K562 (cell line): ENCODE data around the gene AKT2. TPM values are rescaled to one million over a fixed set of nuclear protein-coding genes. Genes with fewer than 3 reads are reported as not detected.

Source experiments
- CBX3 ChIP-seq, 2 experiments: IDR thresholded peaks; 1 replicate in 1 of 2; 2 replicates in 1 of 2; pipeline ENCODE4 v1.6.1; 2012; ENCODE audit warnings: inconsistent platforms in 2 of 2, low read length in 2 of 2, borderline replicate concordance in 1 of 2, control low read depth in 1 of 2
- COPS2 ChIP-seq: fragments of 450-650 bp; conservative IDR thresholded peaks from 2 replicates; pipeline ENCODE4 v1.6.1; 2016; ENCODE audit warnings: mild to moderate bottlenecking, moderate library complexity
- JUNB ChIP-seq: fragments of 450-650 bp; formaldehyde crosslinking; conservative IDR thresholded peaks from 2 replicates; pipeline ENCODE4 v1.4.0; 2020; ENCODE audit warnings: mild to moderate bottlenecking
- MYBL2 ChIP-seq, 2 experiments: fragments of 450-650 bp in 1 of 2; sonication (generic) in 1 of 2; formaldehyde crosslinking in 1 of 2; IDR thresholded peaks; 2 replicates each; pipeline versions ENCODE4 v1.6.1 to v1.8.1; 2017 to 2022; ENCODE audit warnings: borderline replicate concordance in 1 of 2, inconsistent platforms in 1 of 2, low read depth in 1 of 2, mild to moderate bottlenecking in 1 of 2, missing genetic modification reagents in 1 of 2, moderate library complexity in 1 of 2
- PHB ChIP-seq: fragments of 250-450 bp; sonication (Bioruptor Pico); IDR thresholded peaks from 2 replicates; pipeline ENCODE4 v1.5.0; 2021
- SETDB1 ChIP-seq: IDR thresholded peaks from one replicate; pipeline ENCODE4 v1.6.1; 2012; ENCODE audit warnings: low read length, control low read depth, inconsistent platforms
- SMARCB1 ChIP-seq: IDR thresholded peaks from 2 replicates; pipeline ENCODE4 v1.6.1; 2011; ENCODE audit warnings: improper control_type of control experiment, low read depth; ENCODE audit not compliant: insufficient read length
- TGIF2 ChIP-seq: sonication (generic); formaldehyde crosslinking; IDR thresholded peaks from 2 replicates; pipeline ENCODE4 v1.8.1; 2022; ENCODE audit warnings: mild to moderate bottlenecking, missing genetic modification reagents, moderate library complexity
- TOE1 ChIP-seq, 2 experiments: fragments of 450-650 bp in 1 of 2; sonication (generic) in 1 of 2; formaldehyde crosslinking in 1 of 2; IDR thresholded peaks; 2 replicates each; pipeline versions ENCODE4 v1.7.1 to v1.8.0; 2016 to 2022; ENCODE audit warnings: borderline replicate concordance in 2 of 2, mild to moderate bottlenecking in 2 of 2, antibody characterized with exemption in 1 of 2, inconsistent platforms in 1 of 2, low read depth in 1 of 2, missing genetic modification reagents in 1 of 2, moderate library complexity in 1 of 2
- ZNF584 ChIP-seq: fragments of 200-800 bp; sonication (Bioruptor generic); IDR thresholded peaks from 2 replicates; pipeline ENCODE4 v1.6.1; 2016; ENCODE audit warnings: low read depth, mild to moderate bottlenecking, missing genetic modification characterization, missing compliant biosample characterization
- ZNF764 ChIP-seq: fragments of 250-450 bp; sonication (Bioruptor Pico); IDR thresholded peaks from 2 replicates; pipeline ENCODE4 v1.4.0; 2020; ENCODE audit warnings: low read depth, mild to moderate bottlenecking, moderate library complexity
- polyA plus RNA-seq, 8 experiments: library from polyadenylated mRNA; depleted of rRNA in 4 of 8; stranded (reverse) in 5 of 8; unstranded in 3 of 8; fragments of >200 nt; fragmentation: Nextera tagmentation in 2 of 8; fragmentation: Illumina TruSeq in 1 of 8; extraction: Ambion mirVana in 2 of 8; extraction: Trizol in 1 of 8; gene quantifications; 2 replicates each; pipeline versions ENCODE4 v1.2.1 to v1.2.3, GENCODE V29; 2011 to 2014; ENCODE audit warnings: inconsistent platforms in 1 of 8, missing spikeins in 1 of 8
- total RNA-seq, 7 experiments: library from RNA; depleted of rRNA in 6 of 7; stranded (reverse); fragments of >200 nt in 6 of 7; fragmentation: Illumina TruSeq in 2 of 7; extraction: Trizol in 2 of 7; gene quantifications; 2 replicates each; pipeline versions ENCODE4 v1.2.1 to v1.2.3, GENCODE V29; 2011 to 2021; ENCODE audit warnings: low replicate concordance in 1 of 7
- TF ChIP-seq, protein P1 (sequence below): fragments of 250-450 bp; sonication (Bioruptor Pico); IDR thresholded peaks from 2 replicates; pipeline ENCODE4 v1.5.0; 2022; ENCODE audit warnings: mild to moderate bottlenecking
- TF ChIP-seq, protein P2 (sequence below): fragments of 450-650 bp; formaldehyde crosslinking; IDR thresholded peaks from 2 replicates; pipeline ENCODE4 v1.4.0; 2020; ENCODE audit warnings: mild to moderate bottlenecking
- TF ChIP-seq, protein P3 (sequence below), 2 experiments: fragments of 450-650 bp; IDR thresholded peaks; 2 replicates each; pipeline ENCODE4 v1.6.1; 2018; ENCODE audit warnings: mild to moderate bottlenecking in 2 of 2, low read depth in 1 of 2; ENCODE audit not compliant: partially characterized antibody in 2 of 2
- TF ChIP-seq, protein P4 (sequence below): IDR thresholded peaks from 2 replicates; pipeline ENCODE4 v1.6.1; 2014; ENCODE audit warnings: antibody characterized with exemption

AKT2 gene
- total and polyA plus RNA-seq, 9 of the 15 experiments (the other 6 are each of a cell fraction or from before 2014, with no cell fraction given): 1.1 to 132 (median 67.7) TPM

DNA sequence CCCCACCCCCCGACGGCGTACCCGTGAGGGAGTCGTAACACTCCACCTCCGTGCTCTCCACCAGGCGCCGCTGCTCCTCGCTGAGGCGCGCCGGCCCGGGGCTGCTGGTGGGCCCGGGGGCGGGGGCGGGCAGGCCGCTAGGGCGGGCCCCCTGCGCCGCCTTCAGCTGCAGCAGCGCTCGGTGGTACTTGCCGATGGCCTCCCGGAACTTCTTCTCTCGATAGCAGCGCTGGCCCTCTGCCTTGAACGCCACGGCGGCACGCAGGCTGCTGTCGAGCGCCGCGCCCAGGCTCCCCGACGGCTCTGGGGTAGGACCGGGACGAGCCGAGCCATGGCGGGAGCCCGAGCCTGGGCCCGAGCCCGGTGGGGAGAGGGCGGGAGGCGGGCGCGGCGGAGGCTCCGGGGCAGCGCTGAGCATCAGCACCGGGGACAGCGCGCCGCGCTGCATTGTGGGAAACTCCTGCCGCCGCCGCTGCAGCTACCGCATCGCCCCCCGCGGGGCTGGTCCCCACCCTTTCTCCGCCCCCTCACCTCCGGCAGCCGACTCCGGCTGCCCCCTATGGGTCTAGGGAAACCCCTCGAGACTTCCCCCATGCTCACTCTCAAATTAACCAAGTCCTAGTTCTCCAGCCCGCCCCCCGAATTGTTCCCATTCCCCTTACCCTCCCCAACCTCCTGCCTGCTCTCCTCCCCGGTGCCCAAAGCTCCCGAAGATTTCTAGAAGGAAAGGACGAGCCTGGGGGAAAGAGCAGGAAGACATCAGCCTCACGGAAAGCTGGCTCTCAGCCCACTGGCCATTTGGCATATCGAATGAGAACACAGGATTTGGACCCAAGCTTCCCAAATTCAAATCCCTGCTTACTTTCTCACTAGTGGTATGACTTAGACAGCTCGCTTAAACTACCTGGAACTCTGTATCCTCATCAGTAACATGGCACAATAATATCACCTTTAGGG, 66.9 kb downstream of the AKT2 start, which contains the start of gene TTC9B (continued):
- TF ChIP-seq, protein P1, sequence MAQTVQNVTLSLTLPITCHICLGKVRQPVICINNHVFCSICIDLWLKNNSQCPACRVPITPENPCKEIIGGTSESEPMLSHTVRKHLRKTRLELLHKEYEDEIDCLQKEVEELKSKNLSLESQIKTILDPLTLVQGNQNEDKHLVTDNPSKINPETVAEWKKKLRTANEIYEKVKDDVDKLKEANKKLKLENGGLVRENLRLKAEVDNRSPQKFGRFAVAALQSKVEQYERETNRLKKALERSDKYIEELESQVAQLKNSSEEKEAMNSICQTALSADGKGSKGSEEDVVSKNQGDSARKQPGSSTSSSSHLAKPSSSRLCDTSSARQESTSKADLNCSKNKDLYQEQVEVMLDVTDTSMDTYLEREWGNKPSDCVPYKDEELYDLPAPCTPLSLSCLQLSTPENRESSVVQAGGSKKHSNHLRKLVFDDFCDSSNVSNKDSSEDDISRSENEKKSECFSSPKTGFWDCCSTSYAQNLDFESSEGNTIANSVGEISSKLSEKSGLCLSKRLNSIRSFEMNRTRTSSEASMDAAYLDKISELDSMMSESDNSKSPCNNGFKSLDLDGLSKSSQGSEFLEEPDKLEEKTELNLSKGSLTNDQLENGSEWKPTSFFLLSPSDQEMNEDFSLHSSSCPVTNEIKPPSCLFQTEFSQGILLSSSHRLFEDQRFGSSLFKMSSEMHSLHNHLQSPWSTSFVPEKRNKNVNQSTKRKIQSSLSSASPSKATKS (CRISPR knock-in tag): no peak
- TF ChIP-seq MYBL2 (IDR thresholded peaks at IDR 0.05; ENCODE audit: low read depth): no peak
- TF ChIP-seq MYBL2 (CRISPR knock-in tag; IDR thresholded peaks at IDR 0.05; ENCODE audit: borderline replicate concordance): no peak
- TF ChIP-seq, protein P2, sequence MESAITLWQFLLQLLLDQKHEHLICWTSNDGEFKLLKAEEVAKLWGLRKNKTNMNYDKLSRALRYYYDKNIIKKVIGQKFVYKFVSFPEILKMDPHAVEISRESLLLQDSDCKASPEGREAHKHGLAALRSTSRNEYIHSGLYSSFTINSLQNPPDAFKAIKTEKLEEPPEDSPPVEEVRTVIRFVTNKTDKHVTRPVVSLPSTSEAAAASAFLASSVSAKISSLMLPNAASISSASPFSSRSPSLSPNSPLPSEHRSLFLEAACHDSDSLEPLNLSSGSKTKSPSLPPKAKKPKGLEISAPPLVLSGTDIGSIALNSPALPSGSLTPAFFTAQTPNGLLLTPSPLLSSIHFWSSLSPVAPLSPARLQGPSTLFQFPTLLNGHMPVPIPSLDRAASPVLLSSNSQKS (CRISPR knock-in tag): no peak
- no peak for TF ChIP-seq ZNF764
- TF ChIP-seq JUNB (CRISPR knock-in tag): no peak
- TF ChIP-seq, protein P3, sequence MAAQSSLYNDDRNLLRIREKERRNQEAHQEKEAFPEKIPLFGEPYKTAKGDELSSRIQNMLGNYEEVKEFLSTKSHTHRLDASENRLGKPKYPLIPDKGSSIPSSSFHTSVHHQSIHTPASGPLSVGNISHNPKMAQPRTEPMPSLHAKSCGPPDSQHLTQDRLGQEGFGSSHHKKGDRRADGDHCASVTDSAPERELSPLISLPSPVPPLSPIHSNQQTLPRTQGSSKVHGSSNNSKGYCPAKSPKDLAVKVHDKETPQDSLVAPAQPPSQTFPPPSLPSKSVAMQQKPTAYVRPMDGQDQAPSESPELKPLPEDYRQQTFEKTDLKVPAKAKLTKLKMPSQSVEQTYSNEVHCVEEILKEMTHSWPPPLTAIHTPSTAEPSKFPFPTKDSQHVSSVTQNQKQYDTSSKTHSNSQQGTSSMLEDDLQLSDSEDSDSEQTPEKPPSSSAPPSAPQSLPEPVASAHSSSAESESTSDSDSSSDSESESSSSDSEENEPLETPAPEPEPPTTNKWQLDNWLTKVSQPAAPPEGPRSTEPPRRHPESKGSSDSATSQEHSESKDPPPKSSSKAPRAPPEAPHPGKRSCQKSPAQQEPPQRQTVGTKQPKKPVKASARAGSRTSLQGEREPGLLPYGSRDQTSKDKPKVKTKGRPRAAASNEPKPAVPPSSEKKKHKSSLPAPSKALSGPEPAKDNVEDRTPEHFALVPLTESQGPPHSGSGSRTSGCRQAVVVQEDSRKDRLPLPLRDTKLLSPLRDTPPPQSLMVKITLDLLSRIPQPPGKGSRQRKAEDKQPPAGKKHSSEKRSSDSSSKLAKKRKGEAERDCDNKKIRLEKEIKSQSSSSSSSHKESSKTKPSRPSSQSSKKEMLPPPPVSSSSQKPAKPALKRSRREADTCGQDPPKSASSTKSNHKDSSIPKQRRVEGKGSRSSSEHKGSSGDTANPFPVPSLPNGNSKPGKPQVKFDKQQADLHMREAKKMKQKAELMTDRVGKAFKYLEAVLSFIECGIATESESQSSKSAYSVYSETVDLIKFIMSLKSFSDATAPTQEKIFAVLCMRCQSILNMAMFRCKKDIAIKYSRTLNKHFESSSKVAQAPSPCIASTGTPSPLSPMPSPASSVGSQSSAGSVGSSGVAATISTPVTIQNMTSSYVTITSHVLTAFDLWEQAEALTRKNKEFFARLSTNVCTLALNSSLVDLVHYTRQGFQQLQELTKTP (IDR thresholded peaks at IDR 0.05; ENCODE audit: low read depth in 1 of 2, partially characterized antibody in 2 of 2): no peak
- TF ChIP-seq, protein P4, sequence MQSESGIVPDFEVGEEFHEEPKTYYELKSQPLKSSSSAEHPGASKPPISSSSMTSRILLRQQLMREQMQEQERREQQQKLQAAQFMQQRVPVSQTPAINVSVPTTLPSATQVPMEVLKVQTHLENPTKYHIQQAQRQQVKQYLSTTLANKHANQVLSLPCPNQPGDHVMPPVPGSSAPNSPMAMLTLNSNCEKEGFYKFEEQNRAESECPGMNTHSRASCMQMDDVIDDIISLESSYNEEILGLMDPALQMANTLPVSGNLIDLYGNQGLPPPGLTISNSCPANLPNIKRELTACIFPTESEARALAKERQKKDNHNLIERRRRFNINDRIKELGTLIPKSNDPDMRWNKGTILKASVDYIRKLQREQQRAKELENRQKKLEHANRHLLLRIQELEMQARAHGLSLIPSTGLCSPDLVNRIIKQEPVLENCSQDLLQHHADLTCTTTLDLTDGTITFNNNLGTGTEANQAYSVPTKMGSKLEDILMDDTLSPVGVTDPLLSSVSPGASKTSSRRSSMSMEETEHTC: no peak
- no peak for TF ChIP-seq COPS2
- no peak for TF ChIP-seq CBX3 (IDR thresholded peaks at IDR 0.05; ENCODE audit: borderline replicate concordance in 1 of 2, low read length in 2 of 2)
- no peak for TF ChIP-seq SETDB1
- TF ChIP-seq TOE1 (IDR thresholded peaks at IDR 0.05; ENCODE audit: borderline replicate concordance): no peak
- no peak for TF ChIP-seq TOE1 (CRISPR knock-in tag; IDR thresholded peaks at IDR 0.05; ENCODE audit: borderline replicate concordance, low read depth)
- TF ChIP-seq TGIF2 (CRISPR knock-in tag): no peak; the same call in 1 of the 2 replicates
- no peak for TF ChIP-seq PHB (CRISPR knock-in tag)
- no peak for TF ChIP-seq ZNF584
- TF ChIP-seq SMARCB1: no peak
